GM12878 (cell line): ENCODE measurements around the gene TRIM9. TPM values are rescaled to one million over a fixed set of nuclear protein-coding genes. Genes with fewer than 3 reads are reported as not detected.

ENCODE experiments used
- ATAC-seq: fragments of 200-7000 bp; cut with Tn5 transposase; 3 replicates; pipeline ENCODE4 v1.9.1; 2020; ENCODE audit warnings: mild to moderate bottlenecking, moderate library complexity
- BruUV-seq: library from RNA; stranded (reverse); fragments of 400-500 nt; replicated peaks from 2 replicates; lab custom pipeline; 2021; lab: Mats Ljungman, UMichigan
- CTCF ChIA-PET: fragments of 300-600 bp; sonication (Branson Sonifier 250); formaldehyde crosslinking; extraction: SDS; loops from one replicate; lab custom pipeline; 2021; ENCODE audit warnings: inconsistent platforms; lab: Yijun Ruan, JAX
- POLR2A ChIA-PET: fragments of 350-600 bp; formaldehyde crosslinking; extraction: SDS; loops from one replicate; lab custom pipeline; 2021; ENCODE audit warnings: inconsistent platforms; lab: Charles Lee
- RAD21 ChIA-PET: fragments of 300-600 bp; sonication (Branson Sonifier 250); formaldehyde crosslinking; loops from one replicate; lab custom pipeline; 2023; ENCODE audit warnings: antibody characterized with exemption; ENCODE audit not compliant: unreplicated experiment; lab: Charles Lee
- SMC1A ChIA-PET: fragments of 300-600 bp; sonication (Branson Sonifier 250); formaldehyde crosslinking; loops from one replicate; lab custom pipeline; 2023; ENCODE audit not compliant: unreplicated experiment, uncharacterized antibody; lab: Charles Lee
- DNase-seq: peaks from one replicate; pipeline ENCODE4 v3.0.0-alpha.2; 2011; ENCODE audit warnings: low read depth, low spot score
- FAIRE-seq: peaks from 3 replicates; lab custom pipeline; 2011; peaks lifted over from hg19 to GRCh38; lab: Jason Lieb, UNC
- H2AFZ ChIP-seq: 2 replicates; pipeline ENCODE4 v1.6.0; 2011; ENCODE audit warnings: low read depth, low read length, control low read depth; ENCODE audit not compliant: control insufficient read depth
- H3K27ac ChIP-seq: 2 replicates; pipeline ENCODE4 v1.5.1; 2011; ENCODE audit warnings: control low read depth; ENCODE audit not compliant: control insufficient read depth, insufficient read depth
- H3K27me3 ChIP-seq, 2 experiments: replicated peaks in 1 of 2; 2 replicates each; pipeline versions ENCODE4 v1.6.0 to v1.6.1; 2011; ENCODE audit warnings: low read length in 1 of 2; ENCODE audit not compliant: control insufficient read depth in 2 of 2, insufficient read depth in 2 of 2
- H3K36me3 ChIP-seq, 2 experiments: 2 replicates each; pipeline ENCODE4 v1.5.1; 2011; ENCODE audit warnings: low read length in 1 of 2; ENCODE audit not compliant: control insufficient read depth in 2 of 2, insufficient read depth in 2 of 2
- H3K4me1 ChIP-seq: 2 replicates; pipeline ENCODE4 v1.6.1; 2011; ENCODE audit warnings: mild to moderate bottlenecking, low read length, moderate library complexity, mixed read lengths; ENCODE audit not compliant: control insufficient read depth, insufficient read depth
- H3K4me2 ChIP-seq: 2 replicates; pipeline ENCODE4 v1.6.0; 2011; ENCODE audit warnings: control low read depth; ENCODE audit not compliant: control insufficient read depth, insufficient read depth
- H3K4me3 ChIP-seq: fragments of 200-600 bp; sonication (generic); 2 replicates; pipeline ENCODE4 v1.5.1; 2016
- H3K79me2 ChIP-seq: 2 replicates; pipeline ENCODE4 v1.6.0; 2011; ENCODE audit warnings: low read length; ENCODE audit not compliant: control insufficient read depth, insufficient read depth
- H3K9ac ChIP-seq: 2 replicates; pipeline ENCODE4 v1.8.0; 2011; ENCODE audit warnings: low read length, control low read depth, mixed read lengths; ENCODE audit not compliant: control insufficient read depth, insufficient read depth
- H3K9me3 ChIP-seq: replicated peaks from 3 replicates; pipeline ENCODE4 v1.5.1; 2011; ENCODE audit warnings: mild to moderate bottlenecking, low read length; ENCODE audit not compliant: control insufficient read depth, insufficient read depth
- H4K20me1 ChIP-seq: 2 replicates; pipeline ENCODE4 v1.6.0; 2011; ENCODE audit not compliant: control insufficient read depth, insufficient read depth
- CHD2 ChIP-seq: IDR thresholded peaks from 2 replicates; pipeline ENCODE4 v1.6.1; 2011; ENCODE audit warnings: low read depth, low read length, improper control_type of control experiment, borderline replicate concordance
- FOXK2 ChIP-seq: fragments of 450-650 bp; IDR thresholded peaks from 2 replicates; pipeline ENCODE4 v1.6.1; 2017; ENCODE audit warnings: mild to moderate bottlenecking, moderate library complexity
- GABPA ChIP-seq: IDR thresholded peaks from 2 replicates; pipeline ENCODE4 v1.6.1; 2014; ENCODE audit warnings: antibody characterized with exemption, low read depth, mild to moderate bottlenecking, inconsistent platforms
- PAX8 ChIP-seq: fragments of 450-650 bp; IDR thresholded peaks from 2 replicates; pipeline ENCODE4 v1.6.1; 2017; ENCODE audit warnings: mild to moderate bottlenecking, moderate library complexity
- PRDM15 ChIP-seq: fragments of 450-650 bp; formaldehyde crosslinking; IDR thresholded peaks from 2 replicates; pipeline ENCODE4 v1.4.0; 2020; ENCODE audit warnings: mild to moderate bottlenecking, moderate library complexity
- SKIL ChIP-seq: fragments of 450-650 bp; IDR thresholded peaks from 2 replicates; pipeline ENCODE4 v1.6.1; 2017; ENCODE audit warnings: mild to moderate bottlenecking, low read depth, inconsistent platforms; ENCODE audit not compliant: poor library complexity, severe bottlenecking
- TARDBP ChIP-seq: IDR thresholded peaks from 2 replicates; pipeline ENCODE4 v1.6.1; 2016; ENCODE audit warnings: borderline replicate concordance
- ZBTB40 ChIP-seq: fragments of 450-650 bp; IDR thresholded peaks from 2 replicates; pipeline ENCODE4 v1.6.1; 2016; ENCODE audit warnings: mild to moderate bottlenecking, moderate library complexity, borderline replicate concordance
- WGBS: methylation state at CpG from one replicate; pipeline ENCODE4 v1.1.6; 2016; ENCODE audit warnings: low lambda C conversion rate; ENCODE audit not compliant: insufficient replicate concordance, insufficient coverage; ENCODE audit errors: missing lambda C conversion rate; 5-methylcytosine and 5-hydroxymethylcytosine counted together
- in situ Hi-C: fragments of 300-500 bp; cut with MboI; formaldehyde crosslinking; loops from 9 replicates; pipeline ENCODE4 v1.14.3; 2018; ENCODE audit warnings: mixed read lengths
- intact Hi-C: fragments of 100-400 bp; cut with micrococcal nuclease; formaldehyde crosslinking; loops from one replicate; pipeline ENCODE4 v1.14.2; 2022; ENCODE audit not compliant: unreplicated experiment
- polyA plus RNA-seq, 11 experiments: library from polyadenylated mRNA; depleted of rRNA in 4 of 11; unstranded in 6 of 11; stranded (reverse) in 5 of 11; fragments of >200 nt; fragmentation: Nextera tagmentation in 4 of 11; fragmentation: Illumina TruSeq in 1 of 11; extraction: Ambion mirVana in 4 of 11; extraction: Trizol in 1 of 11; gene quantifications; 1 replicate in 1 of 11; 2 replicates in 10 of 11; pipeline versions ENCODE4 v1.2.1 to v1.2.3, GENCODE V29; 2011 to 2016; ENCODE audit warnings: inconsistent platforms in 2 of 11, missing spikeins in 2 of 11, low read depth in 1 of 11
- total RNA-seq, 4 experiments: library from RNA; depleted of rRNA in 3 of 4; stranded (reverse); fragments of >200 nt in 3 of 4; fragmentation: Illumina TruSeq in 1 of 4; extraction: Trizol in 1 of 4; gene quantifications; 2 replicates each; pipeline versions ENCODE4 v1.2.1 to v1.2.3, GENCODE V29; 2013 to 2021
- TF ChIP-seq, protein P1 (sequence below): fragments of 450-650 bp; IDR thresholded peaks from 2 replicates; pipeline ENCODE4 v1.6.1; 2017; ENCODE audit warnings: mild to moderate bottlenecking, moderate library complexity

TRIM9 gene
- total and polyA plus RNA-seq, 10 of the 15 experiments (the other 5 are each of a cell fraction or from before 2014, with no cell fraction given) = 0.04 to 0.18 (median 0.11) TPM; not detected in 2

- 0 out of 3 replicates have a peak, but pooled peaks have one; percentile 14 for ATAC-seq
- ChIA-PET CTCF (no interaction called here), SMC1A (interaction anchor here (1.1 to 1.6 kb wide), 3 partner anchors 16 to 741 kb away, joined by 3 to 5 read pairs (median 3); no protein-coding TSS in a partner anchor), POLR2A (no interaction called here), RAD21 (no interaction called here)
- Histone ChIP-seq H3K4me3 (no peak overlapping the region), H3K9ac (no peak overlapping the region), H2AFZ (no peak overlapping the region), H3K27ac (no peak overlapping the region), H3K79me2 (no peaks in the 10 kb centered on the region), H3K4me1 (no peaks in the 10 kb centered on the region), H3K9me3 (no peaks in the 10 kb centered on the region), H3K27me3 (no peaks in the 10 kb centered on the region), H4K20me1 (no peaks in the 10 kb centered on the region; the same call in 1 of the 2 replicates), H3K36me3 (no peaks in the 10 kb centered on the region), H3K4me2 (no peak overlapping the region)
- no peak for FAIRE-seq
- WGBS = 7% methylated on average over 7 of the region's 7 CpGs
- intact Hi-C loops = no loop called here
- no TSS peak for BruUV-seq
- in situ Hi-C loops = no loop called here
- no peak for DNase-seq
- TF ChIP-seq PAX8 (no peak), TARDBP (no peak), FOXK2 (no peak), GABPA (no peak), ZBTB40 (no peak), SKIL (no peak), PRDM15 (CRISPR knock-in tag) (no peak), CHD2 (no peak)
- TF ChIP-seq, protein P1, sequence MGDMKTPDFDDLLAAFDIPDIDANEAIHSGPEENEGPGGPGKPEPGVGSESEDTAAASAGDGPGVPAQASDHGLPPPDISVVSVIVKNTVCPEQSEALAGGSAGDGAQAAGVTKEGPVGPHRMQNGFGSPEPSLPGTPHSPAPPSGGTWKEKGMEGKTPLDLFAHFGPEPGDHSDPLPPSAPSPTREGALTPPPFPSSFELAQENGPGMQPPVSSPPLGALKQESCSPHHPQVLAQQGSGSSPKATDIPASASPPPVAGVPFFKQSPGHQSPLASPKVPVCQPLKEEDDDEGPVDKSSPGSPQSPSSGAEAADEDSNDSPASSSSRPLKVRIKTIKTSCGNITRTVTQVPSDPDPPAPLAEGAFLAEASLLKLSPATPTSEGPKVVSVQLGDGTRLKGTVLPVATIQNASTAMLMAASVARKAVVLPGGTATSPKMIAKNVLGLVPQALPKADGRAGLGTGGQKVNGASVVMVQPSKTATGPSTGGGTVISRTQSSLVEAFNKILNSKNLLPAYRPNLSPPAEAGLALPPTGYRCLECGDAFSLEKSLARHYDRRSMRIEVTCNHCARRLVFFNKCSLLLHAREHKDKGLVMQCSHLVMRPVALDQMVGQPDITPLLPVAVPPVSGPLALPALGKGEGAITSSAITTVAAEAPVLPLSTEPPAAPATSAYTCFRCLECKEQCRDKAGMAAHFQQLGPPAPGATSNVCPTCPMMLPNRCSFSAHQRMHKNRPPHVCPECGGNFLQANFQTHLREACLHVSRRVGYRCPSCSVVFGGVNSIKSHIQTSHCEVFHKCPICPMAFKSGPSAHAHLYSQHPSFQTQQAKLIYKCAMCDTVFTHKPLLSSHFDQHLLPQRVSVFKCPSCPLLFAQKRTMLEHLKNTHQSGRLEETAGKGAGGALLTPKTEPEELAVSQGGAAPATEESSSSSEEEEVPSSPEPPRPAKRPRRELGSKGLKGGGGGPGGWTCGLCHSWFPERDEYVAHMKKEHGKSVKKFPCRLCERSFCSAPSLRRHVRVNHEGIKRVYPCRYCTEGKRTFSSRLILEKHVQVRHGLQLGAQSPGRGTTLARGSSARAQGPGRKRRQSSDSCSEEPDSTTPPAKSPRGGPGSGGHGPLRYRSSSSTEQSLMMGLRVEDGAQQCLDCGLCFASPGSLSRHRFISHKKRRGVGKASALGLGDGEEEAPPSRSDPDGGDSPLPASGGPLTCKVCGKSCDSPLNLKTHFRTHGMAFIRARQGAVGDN = no peak
Measured at GRCh38 chr14:51039252-51039651, 55.7 kb downstream of the TRIM9 start.
